HG03025 (cell line): ENCODE measurements around the gene TMEM138.

Experiments
- ATAC-seq: cut with Tn5 transposase; IDR thresholded peaks from one replicate; pipeline ENCODE4 v1.9.1; 2021; ENCODE audit warnings: mild to moderate bottlenecking, moderate library complexity; ENCODE audit not compliant: unreplicated experiment, low FRiP score

The TMEM138 gene

GRCh38 chr11:61340979-61341378 lies 21.2 kb upstream of the TMEM138 start:
- ATAC-seq: no peak

GRCh38 chr11:61341706-61342105 lies 20.5 kb upstream of the TMEM138 start:
- no peak for ATAC-seq

- no peak for ATAC-seq
Observed at GRCh38 chr11:61342207-61342803, 19.9 kb upstream of the TMEM138 start.

GRCh38 chr11:61343792-61344745 lies 18.1 kb upstream of the TMEM138 start:
- no peak for ATAC-seq

GRCh38 chr11:61345170-61345610 lies 17.0 kb upstream of the TMEM138 start:
- ATAC-seq: no peak

GRCh38 chr11:61345954-61346843 lies 16.0 kb upstream of the TMEM138 start:
- ATAC-seq: no peak

GRCh38 chr11:61347916-61348461 lies 14.2 kb upstream of the TMEM138 start:
- no peak for ATAC-seq

GRCh38 chr11:61349189-61349751 lies 12.9 kb upstream of the TMEM138 start:
- ATAC-seq: no peak

- ATAC-seq: no peak
Observed at GRCh38 chr11:61349916-61350315, 12.3 kb upstream of the TMEM138 start.

GRCh38 chr11:61350336-61350735 lies 11.8 kb upstream of the TMEM138 start:
- no peak for ATAC-seq

- ATAC-seq: no peak
Observed at GRCh38 chr11:61350803-61351202, 11.4 kb upstream of the TMEM138 start.

GRCh38 chr11:61352038-61352437 lies 10.1 kb upstream of the TMEM138 start:
- ATAC-seq: no peak

- ATAC-seq: no peak
Observed at GRCh38 chr11:61353131-61354067, 8.8 kb upstream of the TMEM138 start.

- ATAC-seq: no peak
Observed at GRCh38 chr11:61354208-61354607, 8.0 kb upstream of the TMEM138 start.

- no peak for ATAC-seq
Observed at GRCh38 chr11:61356706-61357105, 5.5 kb upstream of the TMEM138 start.

- ATAC-seq: peak; percentile 39
Observed at GRCh38 chr11:61357233-61357893, 4.8 kb upstream of the TMEM138 start.

- no peak for ATAC-seq
Observed at GRCh38 chr11:61357894-61358239, 4.3 kb upstream of the TMEM138 start.

GRCh38 chr11:61358566-61358965 lies 3.6 kb upstream of the TMEM138 start:
- ATAC-seq: no peak

- no peak for ATAC-seq
Observed at GRCh38 chr11:61359516-61359915, 2.7 kb upstream of the TMEM138 start.
